T-cell (primary cell): ENCODE results near the gene SLC7A9. TPM values are rescaled to one million over a fixed set of nuclear protein-coding genes. Genes with fewer than 3 reads are reported as not detected.
A peak's percentile ranks its signal among the peaks of the same experiment; 100 is the strongest.

Experiments
- ATAC-seq, 4 experiments: fragments of 200-7000 bp in 3 of 4; fragments of 150-1000 bp in 1 of 4; cut with Tn5 transposase; replicated peaks in 1 of 4; 1 replicate in 3 of 4; 2 replicates in 1 of 4; pipeline ENCODE4 v1.10.0; 2021; ENCODE audit warnings: moderate library complexity in 3 of 4, mild to moderate bottlenecking in 2 of 4, moderate number of reproducible peaks in 1 of 4
- CTCF ChIA-PET, 2 donors: fragments of 300-600 bp; sonication (Branson Sonifier 250); formaldehyde crosslinking; loops; one replicate each; lab custom pipeline; 2022; ENCODE audit warnings: antibody characterized with exemption in 2 of 2; lab: Charles Lee
- POLR2A ChIA-PET, 2 donors: fragments of 300-600 bp; sonication (Branson Sonifier 250); formaldehyde crosslinking; loops; one replicate each; lab custom pipeline; 2022; ENCODE audit warnings: antibody characterized with exemption in 2 of 2; lab: Charles Lee
- DNase-seq, 35 experiments: peaks; one replicate each; pipeline versions ENCODE4 v3.0.0 to v3.0.0-alpha.2; 2013 to 2023
- H3K27ac ChIP-seq: one replicate; pipeline ENCODE4 v1.5.1; 2013; ENCODE audit warnings: low read length
- H3K27me3 ChIP-seq, 2 experiments: replicated peaks in 1 of 2; 1 replicate in 1 of 2; 2 replicates in 1 of 2; pipeline versions ENCODE4 v1.6.1 to v1.7.0; 2013; ENCODE audit warnings: low read length in 1 of 2, mixed read lengths in 1 of 2; ENCODE audit not compliant: control insufficient read depth in 2 of 2, insufficient read depth in 2 of 2; ENCODE audit errors: extremely low read depth in 1 of 2
- H3K36me3 ChIP-seq, 2 donors: 1 replicate in 1 of 2; 2 replicates in 1 of 2; pipeline versions ENCODE4 v1.6.1 to v1.7.0; 2013; ENCODE audit warnings: low read length in 1 of 2; ENCODE audit not compliant: control insufficient read depth in 2 of 2, insufficient read depth in 1 of 2; ENCODE audit errors: extremely low read depth in 1 of 2
- H3K4me1 ChIP-seq, 2 experiments: 1 replicate in 1 of 2; 2 replicates in 1 of 2; pipeline versions ENCODE4 v1.6.1 to v1.7.0; 2013; ENCODE audit warnings: low read length in 2 of 2, mixed read lengths in 1 of 2; ENCODE audit not compliant: insufficient read depth in 2 of 2, control insufficient read depth in 1 of 2; ENCODE audit errors: extremely low read depth in 1 of 2
- H3K4me3 ChIP-seq, 2 donors: 1 replicate in 1 of 2; 2 replicates in 1 of 2; pipeline versions ENCODE4 v1.5.1 to v1.7.0; 2013; ENCODE audit warnings: mild to moderate bottlenecking in 2 of 2, low read length in 1 of 2, moderate library complexity in 1 of 2; ENCODE audit not compliant: control insufficient read depth in 1 of 2; ENCODE audit errors: extremely low read depth in 1 of 2
- H3K9me3 ChIP-seq: 2 replicates; pipeline ENCODE4 v1.7.0; 2013
- H3K27ac Mint-ChIP-seq, 2 donors: one replicate each; pipeline ENCODE4 v1.8.0; 2020 to 2021; ENCODE audit warnings: mild to moderate bottlenecking in 2 of 2, mixed read lengths in 2 of 2
- H3K27me3 Mint-ChIP-seq, 2 donors: one replicate each; pipeline ENCODE4 v1.8.0; 2021 to 2022; ENCODE audit warnings: mixed read lengths in 2 of 2
- H3K36me3 Mint-ChIP-seq: one replicate; pipeline ENCODE4 v1.8.0; 2021; ENCODE audit warnings: mixed read lengths
- H3K4me1 Mint-ChIP-seq, 3 donors: one replicate each; pipeline ENCODE4 v1.8.0; 2020 to 2022; ENCODE audit warnings: mixed read lengths in 3 of 3, mild to moderate bottlenecking in 1 of 3
- H3K4me3 Mint-ChIP-seq, 3 donors: one replicate each; pipeline ENCODE4 v1.8.0; 2020 to 2022; ENCODE audit warnings: mild to moderate bottlenecking in 3 of 3, mixed read lengths in 3 of 3, moderate library complexity in 3 of 3
- H3K9me3 Mint-ChIP-seq, 3 donors: one replicate each; pipeline ENCODE4 v1.8.0; 2020 to 2022; ENCODE audit warnings: mixed read lengths in 3 of 3
- WGBS: methylation state at CpG from one replicate; pipeline ENCODE4 v1.1.5; 2013; ENCODE audit warnings: missing lambda C conversion rate; ENCODE audit not compliant: insufficient coverage; 5-methylcytosine and 5-hydroxymethylcytosine counted together
- total RNA-seq, 35 experiments: library from RNA in 6 of 35; stranded (reverse) in 6 of 35; fragments of 120-200 nt in 1 of 35; gene quantifications; one replicate each; pipeline versions ENCODE4 v1.2.1 to v1.2.4 and lab custom pipeline; 2013 to 2026

Gene SLC7A9
- total RNA-seq (under 1 TPM in 4 of 5 donors, not detected in 1; 0.28 to 0.82 (median 0.38) TPM), total RNA-seq (lab: John Stamatoyannopoulos, UW) (0 to 0.82 (median 0.26) reads per million in 29 experiments)
- 0.29 TPM for total RNA-seq (2013)

DNA sequence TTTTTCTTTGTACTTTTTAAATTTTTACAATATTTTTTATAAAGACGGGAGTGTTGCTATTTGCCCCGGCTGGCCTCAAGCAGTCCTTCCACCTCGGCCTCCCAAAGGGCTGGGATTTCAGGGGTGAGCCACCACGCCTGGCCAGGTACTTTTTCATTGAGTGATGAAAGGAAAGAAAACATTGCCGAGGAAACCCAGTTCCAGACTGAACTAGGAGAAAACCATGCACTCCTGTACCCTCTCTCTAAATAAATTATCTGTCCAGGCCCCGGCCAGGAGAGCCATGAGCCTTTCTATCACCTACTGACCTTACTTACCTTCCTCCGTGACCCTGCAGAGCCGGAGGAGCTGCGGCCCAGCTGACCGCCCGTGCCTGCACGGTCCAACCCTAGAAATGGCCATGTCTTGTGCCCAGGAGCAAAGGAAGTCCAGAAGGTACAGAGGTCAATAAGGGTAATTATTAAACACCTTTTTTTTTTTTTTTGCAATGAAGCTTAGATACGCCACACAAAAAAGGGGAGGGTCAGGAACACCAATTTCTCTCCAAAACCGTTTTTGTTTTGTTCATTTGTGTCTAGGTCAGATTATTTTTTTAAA is at the start of gene SLC7A9:
Gene SLC7A9 (minus strand): TSS at position 399 of the 597 bp plus-strand sequence. CDS start 1,233 bp downstream, outside the sequence.
- Histone ChIP-seq H3K36me3 (no peaks in the 10 kb centered on the region), H3K9me3 (no peaks in the 10 kb centered on the region), H3K4me1 (no peaks in the 10 kb centered on the region), H3K4me3 (no peak within 1 kb of the TSS), H3K27ac (no peak within 1 kb of the TSS), H3K27me3 (peaks cover 0 to 4% of the 10 kb centered on the region in 2 experiments)
- Mint-ChIP-seq H3K4me1 (no peaks in the 10 kb centered on the region), H3K27me3 (no peaks in the 10 kb centered on the region), H3K27ac (no peak within 1 kb of the TSS), H3K4me3 (no peak within 1 kb of the TSS), H3K36me3 (no peaks in the 10 kb centered on the region), H3K9me3 (no peaks in the 10 kb centered on the region)
- ChIA-PET CTCF (no interaction called here), POLR2A (no interaction called here)
- DNase-seq (no peak), ATAC-seq (no peak)
- 86% methylated on average over 1 of the region's 14 CpGs for WGBS

DNA sequence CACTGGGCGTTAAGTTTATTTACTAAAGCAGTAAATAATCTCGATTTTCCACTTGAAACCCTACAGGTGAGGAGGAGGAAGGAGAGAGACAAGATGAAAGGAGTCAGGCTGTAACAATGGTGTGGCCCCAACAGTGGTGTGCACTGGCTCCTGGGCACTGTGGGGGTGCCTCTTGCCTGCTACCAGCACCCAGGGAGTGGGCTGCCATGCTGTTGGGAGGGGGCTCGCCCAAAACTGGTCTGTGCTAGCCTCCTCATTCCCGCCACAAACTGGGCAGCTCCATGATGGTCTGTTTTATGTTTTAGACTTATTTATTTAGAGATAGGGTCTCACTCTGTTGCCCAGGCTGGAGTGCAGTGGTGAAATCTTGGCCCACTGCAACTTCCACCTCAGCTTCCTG is 49.8 kb upstream of the SLC7A9 start:
- ATAC-seq (no peak), DNase-seq (no peak)
- CTCF ChIA-PET = no interaction called here
- Mint-ChIP-seq H3K27ac (no peak overlapping the region), H3K9me3 (no peaks in the 10 kb centered on the region), H3K4me3 (no peak overlapping the region), H3K27me3 (no peaks in the 10 kb centered on the region), H3K4me1 (no peaks in the 10 kb centered on the region), H3K36me3 (peaks cover 29% of the 10 kb centered on the region)
- POLR2A ChIA-PET = no interaction called here
- WGBS = 83% methylated on average over 1 of the region's 4 CpGs
- H3K9me3 ChIP-seq = no peaks in the 10 kb centered on the region
- no peak overlapping the region for H3K4me3 ChIP-seq
- no peaks in the 10 kb centered on the region for H3K27me3 ChIP-seq
- peaks cover 7 to 9% of the 10 kb centered on the region in 2 donors for H3K36me3 ChIP-seq
- no peaks in the 10 kb centered on the region for H3K4me1 ChIP-seq
- H3K27ac ChIP-seq = no peak overlapping the region

DNA sequence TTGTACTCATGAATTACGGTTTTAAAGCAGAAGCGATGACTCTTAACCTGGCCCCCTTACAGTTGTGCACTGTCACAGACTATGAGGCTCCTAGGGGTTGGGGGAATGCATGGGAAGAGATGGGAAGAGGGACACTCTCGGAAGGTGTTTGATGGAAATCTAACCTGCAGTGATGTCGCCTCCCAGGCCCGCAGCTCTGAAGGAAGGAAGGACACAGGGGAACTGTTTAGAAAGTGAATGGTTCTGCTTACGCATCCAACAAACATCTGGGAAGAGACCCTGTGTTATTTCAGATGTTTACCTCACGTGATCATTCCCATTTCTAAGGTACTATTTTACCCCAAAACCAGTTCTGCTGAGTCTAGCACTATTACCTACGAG is 48.0 kb upstream of the SLC7A9 start:
- Histone ChIP-seq H3K27ac (no peak overlapping the region), H3K4me3 (no peak overlapping the region), H3K36me3 (peaks cover 3 to 6% of the 10 kb centered on the region in 2 donors), H3K4me1 (no peaks in the 10 kb centered on the region), H3K27me3 (no peaks in the 10 kb centered on the region), H3K9me3 (no peaks in the 10 kb centered on the region)
- peaks cover 20% of the 10 kb centered on the region for H3K36me3 Mint-ChIP-seq
- CTCF ChIA-PET = no interaction called here
- H3K27me3 Mint-ChIP-seq = no peaks in the 10 kb centered on the region
- H3K27ac Mint-ChIP-seq = peak overlapping the region in 1 of 2 donors; percentile 41
- H3K9me3 Mint-ChIP-seq = no peaks in the 10 kb centered on the region
- ATAC-seq (no peak), DNase-seq (no peak)
- WGBS = 100% methylated on average over 2 of the region's 8 CpGs
- POLR2A ChIA-PET = no interaction called here
- H3K4me1 Mint-ChIP-seq = no peaks in the 10 kb centered on the region
- no peak overlapping the region for H3K4me3 Mint-ChIP-seq

DNA sequence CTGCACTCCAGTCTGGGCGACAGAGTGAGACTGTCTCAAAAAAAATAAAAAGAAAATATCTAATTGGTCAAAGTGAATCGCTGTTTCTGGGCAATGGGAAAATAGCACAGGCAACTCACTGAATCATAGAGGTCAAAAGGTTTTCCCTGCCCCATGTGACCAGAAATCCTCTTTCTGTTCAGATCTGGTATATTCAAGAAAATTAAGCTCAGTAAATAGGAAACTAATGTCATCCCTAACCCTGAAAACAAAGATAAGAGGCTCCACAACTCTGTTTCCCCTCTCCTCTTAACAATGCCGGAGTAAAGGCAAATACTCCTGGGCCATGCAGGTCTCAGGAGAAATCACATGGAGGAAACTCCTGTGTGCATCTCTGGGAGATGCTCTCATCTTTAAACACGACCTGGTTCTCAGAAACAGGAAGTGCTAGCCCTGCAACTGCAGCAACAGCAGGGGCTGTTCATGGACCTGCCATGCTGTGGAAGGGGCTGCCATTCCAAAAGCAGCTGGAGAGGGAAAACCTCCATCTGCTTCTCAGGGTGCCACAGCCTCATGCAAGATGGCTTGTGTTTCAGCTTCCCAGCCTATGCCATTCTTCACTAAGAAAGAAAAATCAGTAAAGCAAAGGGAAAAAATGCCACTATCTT is 47.5 kb upstream of the SLC7A9 start:
- no peaks in the 10 kb centered on the region for H3K27me3 Mint-ChIP-seq
- peaks cover 25% of the 10 kb centered on the region for H3K36me3 Mint-ChIP-seq
- no peak overlapping the region for H3K4me3 Mint-ChIP-seq
- Histone ChIP-seq H3K9me3 (no peaks in the 10 kb centered on the region), H3K27ac (no peak overlapping the region), H3K4me3 (no peak overlapping the region), H3K36me3 (peaks cover 3 to 6% of the 10 kb centered on the region in 2 donors), H3K4me1 (no peaks in the 10 kb centered on the region), H3K27me3 (no peaks in the 10 kb centered on the region)
- H3K9me3 Mint-ChIP-seq = no peaks in the 10 kb centered on the region
- peak overlapping the region in 1 of 2 donors; percentile 41 for H3K27ac Mint-ChIP-seq
- POLR2A ChIA-PET = no interaction called here
- WGBS = 100% methylated on average over 1 of the region's 4 CpGs
- DNase-seq (no peak), ATAC-seq (no peak)
- no peaks in the 10 kb centered on the region for H3K4me1 Mint-ChIP-seq
- CTCF ChIA-PET = no interaction called here

DNA sequence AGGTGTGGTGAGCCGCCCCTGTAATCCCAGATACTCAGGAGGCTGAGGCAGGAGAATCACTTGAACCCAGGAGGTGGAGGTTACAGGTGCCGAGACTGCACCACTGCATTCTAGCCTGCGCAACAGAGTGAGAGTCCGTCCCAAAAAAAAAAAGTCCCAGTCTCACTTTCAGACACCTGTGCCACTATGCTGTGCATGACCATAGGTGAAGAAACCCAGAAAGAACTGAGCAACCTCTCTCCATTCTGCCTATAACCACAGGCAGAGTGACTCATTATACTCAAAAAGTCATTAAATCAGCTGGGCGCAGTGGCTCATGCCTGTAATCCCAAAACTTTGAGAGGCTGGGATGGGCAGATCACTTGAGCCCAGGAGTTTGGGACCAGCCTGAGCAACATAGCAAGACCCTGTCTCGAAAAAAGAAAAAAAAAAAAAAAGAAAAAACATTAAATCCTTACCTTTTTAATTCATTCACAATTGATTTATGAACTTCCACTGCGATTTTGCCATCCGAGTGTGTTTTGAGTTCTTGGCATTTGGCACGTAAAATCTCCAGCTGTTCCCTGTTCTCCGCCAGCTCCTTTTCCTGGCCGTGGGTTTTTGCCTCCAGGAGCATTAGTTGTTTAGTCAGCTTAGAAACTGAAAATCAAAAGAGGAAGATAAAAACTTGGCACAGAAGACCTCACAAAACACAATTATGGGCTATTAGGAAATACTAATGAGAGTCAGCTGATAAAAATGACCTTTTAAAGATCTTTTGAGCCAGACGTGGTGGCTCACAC is 45.5 kb upstream of the SLC7A9 start:
- ATAC-seq = no peak
- POLR2A ChIA-PET = no interaction called here

DNA sequence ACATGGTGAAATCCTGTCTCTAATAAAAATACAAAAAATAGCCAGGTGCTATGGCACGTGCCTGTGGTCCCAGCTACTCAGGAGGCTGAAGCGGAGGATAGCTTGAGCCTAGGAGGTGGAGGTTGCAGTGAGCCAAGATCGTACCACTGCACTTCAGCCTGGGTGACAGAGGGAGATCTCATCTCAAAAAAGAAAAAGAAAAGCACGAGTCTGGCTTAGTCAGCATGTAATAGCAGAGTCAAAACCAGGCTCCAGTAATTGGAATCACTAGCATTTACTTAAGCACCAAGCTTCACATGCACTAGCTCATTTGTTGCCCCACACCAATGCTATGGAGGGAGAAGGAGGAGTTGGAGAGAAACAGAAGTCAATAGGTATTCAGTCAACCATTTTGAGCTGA is 41.9 kb upstream of the SLC7A9 start:
- ATAC-seq = no peak
- H3K4me3 Mint-ChIP-seq = no peak overlapping the region
- peaks cover 0 to 2% (median 0%) of the 10 kb centered on the region in 3 donors for H3K9me3 Mint-ChIP-seq
- H3K4me1 ChIP-seq = no peaks in the 10 kb centered on the region
- H3K4me3 ChIP-seq = no peak overlapping the region
- no peak overlapping the region for H3K27ac ChIP-seq
- no peak overlapping the region for H3K27ac Mint-ChIP-seq
- H3K36me3 Mint-ChIP-seq = peaks cover 50% of the 10 kb centered on the region
- no peaks in the 10 kb centered on the region for H3K27me3 ChIP-seq
- CTCF ChIA-PET = interaction anchor here in 1 of 2 donors (0.6 kb wide), 1 partner anchor 279 kb away, joined by 3 read pairs; no protein-coding TSS in a partner anchor
- POLR2A ChIA-PET = no interaction called here
- WGBS = 95% methylated on average over 3 of the region's 4 CpGs
- no peaks in the 10 kb centered on the region for H3K27me3 Mint-ChIP-seq
- H3K4me1 Mint-ChIP-seq = no peaks in the 10 kb centered on the region
- H3K9me3 ChIP-seq = no peaks in the 10 kb centered on the region
- peaks cover 0 to 14% of the 10 kb centered on the region in 2 donors for H3K36me3 ChIP-seq
- DNase-seq = no peak

More for the DNA sequence above, 45.5 kb upstream of the SLC7A9 start:
- Histone ChIP-seq H3K9me3 (no peaks in the 10 kb centered on the region), H3K27me3 (no peaks in the 10 kb centered on the region), H3K4me1 (no peaks in the 10 kb centered on the region), H3K36me3 (peaks cover 3 to 4% of the 10 kb centered on the region in 2 donors), H3K4me3 (no peak overlapping the region), H3K27ac (no peak overlapping the region)
- Mint-ChIP-seq H3K27me3 (no peaks in the 10 kb centered on the region), H3K4me1 (no peaks in the 10 kb centered on the region), H3K9me3 (no peaks in the 10 kb centered on the region), H3K36me3 (peaks cover 29% of the 10 kb centered on the region), H3K4me3 (no peak overlapping the region), H3K27ac (no peak overlapping the region)
- DNase-seq = no peak
- WGBS = 93% methylated on average over 7 of the region's 12 CpGs
- CTCF ChIA-PET = no interaction called here
